SK-N-SH (cell line): ENCODE results near the gene SF3B4. TPM values are rescaled to one million over a fixed set of nuclear protein-coding genes. Genes with fewer than 3 reads are reported as not detected.

Source experiments
- CTCF ChIA-PET: fragments of 300-600, 350-600 bp; formaldehyde crosslinking; extraction: SDS; loops from one replicate; lab custom pipeline; 2021; lab: Yijun Ruan, JAX
- POLR2A ChIA-PET: fragments of 350-600 bp; sonication (Branson Sonifier 250); formaldehyde crosslinking; extraction: SDS; loops from one replicate; lab custom pipeline; 2020; ENCODE audit warnings: antibody characterized with exemption, inconsistent platforms; lab: Yijun Ruan, JAX
- DNase-seq: peaks from one replicate; pipeline ENCODE4 v3.0.0; 2012
- H2AFZ ChIP-seq: fragments of 200-600 bp; sonication (generic); 2 replicates; pipeline ENCODE4 v1.8.1; 2016; ENCODE audit warnings: antibody characterized with exemption, mild to moderate bottlenecking, low read depth
- H3F3A ChIP-seq: fragments of 200-600 bp; sonication (generic); replicated peaks from 2 replicates; pipeline ENCODE3; 2016; ENCODE audit warnings: antibody characterized with exemption, mild to moderate bottlenecking; ENCODE audit not compliant: insufficient read depth
- H3K27ac ChIP-seq, 2 experiments: fragments of 200-500 bp in 1 of 2; fragments of 200-600 bp in 1 of 2; sonication (Bioruptor generic) in 1 of 2; sonication (generic), shearing (Covaris generic) in 1 of 2; 2 replicates each; pipeline versions ENCODE4 v1.5.1 to v1.6.1; 2014 to 2016; ENCODE audit warnings: low read depth in 2 of 2, inconsistent platforms in 1 of 2, low read length in 1 of 2, mild to moderate bottlenecking in 1 of 2, mixed read lengths in 1 of 2
- H3K27me3 ChIP-seq: fragments of 200-600 bp; sonication (generic), shearing (Covaris generic); 2 replicates; pipeline ENCODE4 v1.6.1; 2016; ENCODE audit warnings: mixed run types; ENCODE audit not compliant: insufficient read depth
- H3K36me3 ChIP-seq, 2 experiments: fragments of 200-500 bp in 1 of 2; fragments of 200-600 bp in 1 of 2; sonication (Bioruptor generic) in 1 of 2; sonication (generic) in 1 of 2; replicated peaks in 1 of 2; 2 replicates each; pipeline versions ENCODE3 to v1.5.1; 2014 to 2016; ENCODE audit warnings: low read length in 1 of 2, mild to moderate bottlenecking in 1 of 2; ENCODE audit not compliant: insufficient read depth in 2 of 2, control insufficient read depth in 1 of 2
- H3K4me1 ChIP-seq, 2 experiments: fragments of 200-500 bp in 1 of 2; fragments of 200-600 bp in 1 of 2; sonication (Bioruptor generic) in 1 of 2; sonication (generic), shearing (Covaris generic) in 1 of 2; 2 replicates each; pipeline versions ENCODE4 v1.5.1 to v1.6.1; 2014 to 2016; ENCODE audit warnings: low read depth in 1 of 2, low read length in 1 of 2, mixed run types in 1 of 2; ENCODE audit not compliant: insufficient read depth in 2 of 2, control insufficient read depth in 1 of 2
- H3K4me2 ChIP-seq: fragments of 200-600 bp; sonication (generic), shearing (Covaris generic); 2 replicates; pipeline ENCODE4 v1.6.1; 2017; ENCODE audit warnings: mixed run types
- H3K4me3 ChIP-seq, 2 experiments: fragments of 200-500 bp in 1 of 2; fragments of 200-600 bp in 1 of 2; sonication (Bioruptor generic) in 1 of 2; sonication (generic), shearing (Covaris generic) in 1 of 2; 2 replicates each; pipeline versions ENCODE4 v1.5.1 to v1.8.1; 2014 to 2016; ENCODE audit warnings: low read depth in 2 of 2, inconsistent platforms in 1 of 2, low read length in 1 of 2, mild to moderate bottlenecking in 1 of 2, mixed read lengths in 1 of 2, moderate library complexity in 1 of 2
- H3K79me2 ChIP-seq: fragments of 200-600 bp; sonication (generic); 2 replicates; pipeline ENCODE4 v1.8.1; 2017; ENCODE audit warnings: mild to moderate bottlenecking; ENCODE audit not compliant: insufficient read depth
- H3K9ac ChIP-seq: fragments of 200-600 bp; sonication (generic); 2 replicates; pipeline ENCODE4 v1.6.1; 2017; ENCODE audit warnings: mixed run types
- H3K9me2 ChIP-seq: fragments of 200-600 bp; sonication (generic); 2 replicates; pipeline ENCODE4 v1.6.1; 2017; ENCODE audit warnings: mixed run types
- H3K9me3 ChIP-seq: fragments of 200-600 bp; sonication (generic); 2 replicates; pipeline ENCODE4 v1.6.1; 2017; ENCODE audit warnings: mixed run types, mild to moderate bottlenecking, moderate library complexity
- H4K20me1 ChIP-seq: fragments of 200-600 bp; sonication (generic); 2 replicates; pipeline ENCODE4 v1.6.1; 2017; ENCODE audit warnings: mild to moderate bottlenecking, mixed run types; ENCODE audit not compliant: insufficient read depth
- EP300 ChIP-seq, 2 experiments: IDR thresholded peaks; 2 replicates each; pipeline versions ENCODE4 v1.4.0 to v1.6.1; 2012; ENCODE audit warnings: borderline replicate concordance in 1 of 2, low read depth in 1 of 2, low read length in 1 of 2
- FOSL2 ChIP-seq: IDR thresholded peaks from 2 replicates; pipeline ENCODE4 v1.4.0; 2012; ENCODE audit warnings: low read depth, mild to moderate bottlenecking, moderate library complexity, borderline replicate concordance
- FOXJ3 ChIP-seq: sonication (generic); formaldehyde crosslinking; IDR thresholded peaks from 2 replicates; pipeline ENCODE4 v1.5.1; 2020; ENCODE audit warnings: mild to moderate bottlenecking, missing genetic modification reagents
- FOXM1 ChIP-seq: IDR thresholded peaks from 2 replicates; pipeline ENCODE4 v1.4.0; 2012; ENCODE audit warnings: low read depth, mild to moderate bottlenecking
- IRF3 ChIP-seq: fragments of 150-350 bp; IDR thresholded peaks from 2 replicates; pipeline ENCODE4 v1.6.1; 2016; ENCODE audit warnings: mild to moderate bottlenecking, low read depth, low read length
- NRF1 ChIP-seq: IDR thresholded peaks from 2 replicates; pipeline ENCODE4 v1.6.1; 2012; ENCODE audit warnings: low read depth, mild to moderate bottlenecking, low read length
- SIN3A ChIP-seq: IDR thresholded peaks from 2 replicates; pipeline ENCODE4 v1.6.1; 2012; ENCODE audit warnings: low read depth, mild to moderate bottlenecking, low read length, moderate library complexity, borderline replicate concordance
- WGBS: methylation state at CpG from one replicate; pipeline ENCODE4 v1.1.6; 2017; ENCODE audit warnings: low lambda C conversion rate; 5-methylcytosine and 5-hydroxymethylcytosine counted together
- polyA plus RNA-seq, 3 experiments: library from polyadenylated mRNA; depleted of rRNA; stranded (reverse); fragments of >200 nt; gene quantifications; 2 replicates each; pipeline ENCODE4 v1.2.3, GENCODE V29; 2012
- TF ChIP-seq, protein P1 (sequence below): IDR thresholded peaks from 2 replicates; pipeline ENCODE4 v1.4.0; 2012; ENCODE audit warnings: low read depth, borderline replicate concordance
- TF ChIP-seq, protein P2 (sequence below): fragments of 200-600 bp; sonication (generic); IDR thresholded peaks from 2 replicates; pipeline ENCODE4 v1.6.1; 2017; ENCODE audit warnings: antibody characterized with exemption, mild to moderate bottlenecking, moderate library complexity

Gene SF3B4
- polyA plus RNA-seq, 1 of the 3 experiments (the other 2 are of a cell fraction), result 54.3 TPM

DNA sequence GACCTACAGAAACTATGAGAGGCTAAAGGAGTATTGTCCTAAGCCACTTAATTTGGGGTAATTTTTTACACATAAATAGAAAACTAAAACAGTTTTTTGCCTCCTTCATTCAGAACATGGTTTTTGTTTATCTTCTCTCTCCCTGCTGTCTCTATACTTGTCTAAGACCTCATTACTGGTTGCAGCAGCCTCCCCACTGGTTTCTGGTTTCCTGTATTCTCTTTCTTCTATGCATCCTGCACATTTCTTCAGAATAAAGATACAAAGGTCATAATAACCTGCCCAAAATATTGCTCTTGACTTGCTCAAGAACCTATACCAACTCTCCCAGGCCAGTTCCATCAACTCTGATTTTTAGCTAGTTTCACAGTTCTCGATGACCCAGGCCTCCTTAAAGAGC lies 48.0 kb downstream of the SF3B4 start:
- H2AFZ ChIP-seq, result no peak overlapping the region
- peaks cover 19% of the 10 kb centered on the region for H3K79me2 ChIP-seq
- ChIA-PET POLR2A (no interaction called here), CTCF (no interaction called here)
- no peak overlapping the region for H3K27ac ChIP-seq
- no peaks in the 10 kb centered on the region for H3K36me3 ChIP-seq
- no peak for TF ChIP-seq NRF1
- no peak overlapping the region for H3K4me3 ChIP-seq
- WGBS, result 94% methylated on average over 1 of the region's 1 CpG
- H3K4me1 ChIP-seq, result peaks cover 8 to 10% of the 10 kb centered on the region in 2 experiments; a peak in 3 of 4 replicates
- no peaks in the 10 kb centered on the region for H3K9me2 ChIP-seq
- peaks cover 5% of the 10 kb centered on the region for H3F3A ChIP-seq
- DNase-seq, result no peak
- no peak overlapping the region for H3K4me2 ChIP-seq
- no peaks in the 10 kb centered on the region for H3K27me3 ChIP-seq
- no peaks in the 10 kb centered on the region for H3K9me3 ChIP-seq
- H3K9ac ChIP-seq, result no peak overlapping the region
- H4K20me1 ChIP-seq, result peaks cover 3% of the 10 kb centered on the region; the same call in 1 of the 2 replicates

GRCh38 chr1:149877211-149877946 lies 50.2 kb downstream of the SF3B4 start:
- Histone ChIP-seq H3K4me1 (no peaks in the 10 kb centered on the region), H3K9me3 (no peaks in the 10 kb centered on the region), H3K9me2 (no peaks in the 10 kb centered on the region), H3K4me3 (no peak overlapping the region), H3F3A (no peaks in the 10 kb centered on the region), H3K36me3 (no peaks in the 10 kb centered on the region), H3K27me3 (no peaks in the 10 kb centered on the region), H2AFZ (no peak overlapping the region), H4K20me1 (no peaks in the 10 kb centered on the region), H3K9ac (no peak overlapping the region), H3K4me2 (no peak overlapping the region), H3K79me2 (no peaks in the 10 kb centered on the region), H3K27ac (no peak overlapping the region)
- 97% methylated on average over 2 of the region's 7 CpGs for WGBS
- POLR2A ChIA-PET, result no interaction called here
- no peak for TF ChIP-seq IRF3
- TF ChIP-seq SIN3A, result no peak
- TF ChIP-seq, protein P1, sequence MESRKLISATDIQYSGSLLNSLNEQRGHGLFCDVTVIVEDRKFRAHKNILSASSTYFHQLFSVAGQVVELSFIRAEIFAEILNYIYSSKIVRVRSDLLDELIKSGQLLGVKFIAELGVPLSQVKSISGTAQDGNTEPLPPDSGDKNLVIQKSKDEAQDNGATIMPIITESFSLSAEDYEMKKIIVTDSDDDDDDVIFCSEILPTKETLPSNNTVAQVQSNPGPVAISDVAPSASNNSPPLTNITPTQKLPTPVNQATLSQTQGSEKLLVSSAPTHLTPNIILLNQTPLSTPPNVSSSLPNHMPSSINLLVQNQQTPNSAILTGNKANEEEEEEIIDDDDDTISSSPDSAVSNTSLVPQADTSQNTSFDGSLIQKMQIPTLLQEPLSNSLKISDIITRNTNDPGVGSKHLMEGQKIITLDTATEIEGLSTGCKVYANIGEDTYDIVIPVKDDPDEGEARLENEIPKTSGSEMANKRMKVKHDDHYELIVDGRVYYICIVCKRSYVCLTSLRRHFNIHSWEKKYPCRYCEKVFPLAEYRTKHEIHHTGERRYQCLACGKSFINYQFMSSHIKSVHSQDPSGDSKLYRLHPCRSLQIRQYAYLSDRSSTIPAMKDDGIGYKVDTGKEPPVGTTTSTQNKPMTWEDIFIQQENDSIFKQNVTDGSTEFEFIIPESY, result no peak
- no peak for TF ChIP-seq FOSL2
- no peak for TF ChIP-seq EP300 (IDR thresholded peaks at IDR 0.05; ENCODE audit: borderline replicate concordance in 1 of 2, low read depth in 1 of 2, low read length in 1 of 2)
- TF ChIP-seq FOXJ3, result no peak
- TF ChIP-seq, protein P2, sequence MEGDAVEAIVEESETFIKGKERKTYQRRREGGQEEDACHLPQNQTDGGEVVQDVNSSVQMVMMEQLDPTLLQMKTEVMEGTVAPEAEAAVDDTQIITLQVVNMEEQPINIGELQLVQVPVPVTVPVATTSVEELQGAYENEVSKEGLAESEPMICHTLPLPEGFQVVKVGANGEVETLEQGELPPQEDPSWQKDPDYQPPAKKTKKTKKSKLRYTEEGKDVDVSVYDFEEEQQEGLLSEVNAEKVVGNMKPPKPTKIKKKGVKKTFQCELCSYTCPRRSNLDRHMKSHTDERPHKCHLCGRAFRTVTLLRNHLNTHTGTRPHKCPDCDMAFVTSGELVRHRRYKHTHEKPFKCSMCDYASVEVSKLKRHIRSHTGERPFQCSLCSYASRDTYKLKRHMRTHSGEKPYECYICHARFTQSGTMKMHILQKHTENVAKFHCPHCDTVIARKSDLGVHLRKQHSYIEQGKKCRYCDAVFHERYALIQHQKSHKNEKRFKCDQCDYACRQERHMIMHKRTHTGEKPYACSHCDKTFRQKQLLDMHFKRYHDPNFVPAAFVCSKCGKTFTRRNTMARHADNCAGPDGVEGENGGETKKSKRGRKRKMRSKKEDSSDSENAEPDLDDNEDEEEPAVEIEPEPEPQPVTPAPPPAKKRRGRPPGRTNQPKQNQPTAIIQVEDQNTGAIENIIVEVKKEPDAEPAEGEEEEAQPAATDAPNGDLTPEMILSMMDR, result no peak
- TF ChIP-seq FOXM1, result no peak
- CTCF ChIA-PET, result no interaction called here
- DNase-seq, result no peak

Other genes starting within 250 kb of the SF3B4 start
- not detected in 2 replicates for gene FCGR1A, start 145.1 kb downstream of the SF3B4 start, polyA plus RNA-seq (2012; rRNA removed)
- 19.9 and 24.6 TPM in 2 replicates for gene BOLA1, start 28.2 kb downstream of the SF3B4 start, polyA plus RNA-seq (2012; rRNA removed)
- 22.7 and 27.6 TPM in 2 replicates for gene SV2A, start 10.0 kb downstream of the SF3B4 start, polyA plus RNA-seq (2012; rRNA removed)
- gene MTMR11, start 9.1 kb upstream of the SF3B4 start, polyA plus RNA-seq (2012; rRNA removed), result 9.4 and 12.4 TPM in 2 replicates
- gene OTUD7B, start 82.9 kb upstream of the SF3B4 start, polyA plus RNA-seq (2012; rRNA removed), result 4.2 and 5.8 TPM in 2 replicates
- 31.5 and 48.7 TPM in 2 replicates for gene VPS45, start 140.0 kb upstream of the SF3B4 start, polyA plus RNA-seq (2012; rRNA removed)
- 27.8 and 33.5 TPM in 2 replicates for gene PLEKHO1, start 222.1 kb upstream of the SF3B4 start, polyA plus RNA-seq (2012; rRNA removed)